HepG2 (cell line): ENCODE data around the gene SLIT1. TPM values are rescaled to one million over a fixed set of nuclear protein-coding genes. Genes with fewer than 3 reads are reported as not detected.
A peak's percentile ranks its signal among the peaks of the same experiment; 100 is the strongest.

ENCODE experiments used
- ATAC-seq: fragments of 200-7000 bp; cut with Tn5 transposase; 3 replicates; pipeline ENCODE4 v1.9.1; 2020; ENCODE audit warnings: mild to moderate bottlenecking, moderate library complexity
- BruUV-seq: library from RNA; stranded (reverse); fragments of 400-500 nt; replicated peaks from 2 replicates; lab custom pipeline; 2021; lab: Mats Ljungman, UMichigan
- CTCF ChIA-PET: fragments of 300-600 bp; formaldehyde crosslinking; extraction: SDS; loops from one replicate; lab custom pipeline; 2021; ENCODE audit warnings: low total read pairs, inconsistent platforms, low intra/inter-chr PET ratio; lab: Yijun Ruan, JAX
- POLR2A ChIA-PET: fragments of 350-600 bp; sonication (Branson Sonifier 250); formaldehyde crosslinking; loops from one replicate; lab custom pipeline; 2020; ENCODE audit warnings: antibody characterized with exemption, inconsistent platforms; lab: Yijun Ruan, JAX
- DNase-seq: peaks from one replicate; pipeline ENCODE4 v3.0.0-alpha.2; 2015; ENCODE audit warnings: low spot score
- FAIRE-seq: peaks from 3 replicates; lab custom pipeline; 2011; peaks lifted over from hg19 to GRCh38; lab: Jason Lieb, UNC
- H2AFZ ChIP-seq: one replicate; pipeline ENCODE4 v1.6.1; 2011; ENCODE audit warnings: low read length, inconsistent platforms
- H3K27ac ChIP-seq: fragments of 300-600 bp; 3 replicates; pipeline ENCODE4 v1.8.0; 2011; ENCODE audit warnings: mixed run types, mild to moderate bottlenecking, mixed read lengths, low read length, inconsistent platforms; ENCODE audit not compliant: insufficient read depth; ENCODE audit errors: extremely low read length
- H3K27me3 ChIP-seq, 2 experiments: fragments of 200-600 bp in 1 of 2; 2 replicates in 1 of 2; 3 replicates in 1 of 2; pipeline versions ENCODE4 v1.6.0 to v1.8.0; 2011; ENCODE audit warnings: low read length in 2 of 2, mild to moderate bottlenecking in 2 of 2, moderate library complexity in 2 of 2, inconsistent platforms in 1 of 2; ENCODE audit not compliant: insufficient read depth in 2 of 2, control insufficient read depth in 1 of 2
- H3K36me3 ChIP-seq, 2 experiments: fragments of 200-600 bp in 1 of 2; replicated peaks in 1 of 2; 2 replicates in 1 of 2; 3 replicates in 1 of 2; pipeline versions ENCODE4 v1.5.1 to v1.8.0; 2011; ENCODE audit warnings: low read length in 2 of 2, inconsistent platforms in 1 of 2; ENCODE audit not compliant: insufficient read depth in 2 of 2, control insufficient read depth in 1 of 2
- H3K4me1 ChIP-seq: 2 replicates; pipeline ENCODE4 v1.5.1; 2012; ENCODE audit warnings: low read length, inconsistent platforms; ENCODE audit not compliant: insufficient read depth
- H3K4me2 ChIP-seq: 2 replicates; pipeline ENCODE4 v1.6.0; 2011; ENCODE audit warnings: low read depth, low read length, inconsistent platforms
- H3K4me3 ChIP-seq, 3 experiments: fragments of 200-600 bp in 1 of 3; sonication (generic), shearing (Covaris generic) in 1 of 3; replicated peaks in 1 of 3; 2 replicates each; pipeline ENCODE4 v1.5.1; 2011 to 2016; ENCODE audit warnings: low read length in 3 of 3, inconsistent platforms in 2 of 3, low read depth in 2 of 3, mild to moderate bottlenecking in 2 of 3, control low read depth in 1 of 3, mixed read lengths in 1 of 3; ENCODE audit not compliant: insufficient read depth in 1 of 3
- H3K79me2 ChIP-seq: one replicate; pipeline ENCODE4 v1.6.1; 2011; ENCODE audit warnings: low read length, inconsistent platforms; ENCODE audit not compliant: insufficient read depth
- H3K9ac ChIP-seq: 2 replicates; pipeline ENCODE4 v1.6.0; 2011; ENCODE audit warnings: mild to moderate bottlenecking, low read depth, low read length, inconsistent platforms; ENCODE audit not compliant: insufficient read depth
- H3K9me3 ChIP-seq: 2 replicates; pipeline ENCODE4 v1.5.1; 2012; ENCODE audit warnings: mild to moderate bottlenecking, low read length
- H4K20me1 ChIP-seq: 2 replicates; pipeline ENCODE4 v1.6.0; 2011; ENCODE audit warnings: inconsistent platforms, mild to moderate bottlenecking, low read length, moderate library complexity; ENCODE audit not compliant: insufficient read depth
- ARNTL ChIP-seq: sonication (generic); formaldehyde crosslinking; IDR thresholded peaks from 2 replicates; pipeline ENCODE4 v1.4.0; 2020; ENCODE audit warnings: mild to moderate bottlenecking, missing genetic modification reagents
- KLF13 ChIP-seq: sonication (generic); formaldehyde crosslinking; IDR thresholded peaks from 2 replicates; pipeline ENCODE4 v1.4.0; 2020; ENCODE audit warnings: mild to moderate bottlenecking, missing genetic modification reagents
- MAX ChIP-seq: IDR thresholded peaks from 2 replicates; pipeline ENCODE4 v1.6.1; 2012; ENCODE audit warnings: inconsistent platforms
- MXD4 ChIP-seq: IDR thresholded peaks from 2 replicates; pipeline ENCODE4 v1.6.1; 2016; ENCODE audit warnings: mild to moderate bottlenecking, missing biosample characterization, missing genetic modification reagents
- NFYC ChIP-seq: IDR thresholded peaks from 2 replicates; pipeline ENCODE4 v1.6.1; 2016; ENCODE audit warnings: missing genetic modification reagents, missing compliant biosample characterization
- RFX3 ChIP-seq: IDR thresholded peaks from 2 replicates; pipeline ENCODE4 v1.6.1; 2016; ENCODE audit warnings: missing biosample characterization, missing genetic modification reagents
- ZNF441 ChIP-seq: sonication (generic); formaldehyde crosslinking; IDR thresholded peaks from 2 replicates; pipeline ENCODE4 v1.7.0; 2021; ENCODE audit warnings: missing genetic modification reagents, borderline replicate concordance
- ZNF484 ChIP-seq: sonication (generic); formaldehyde crosslinking; IDR thresholded peaks from 2 replicates; pipeline ENCODE4 v1.5.1; 2020; ENCODE audit warnings: mild to moderate bottlenecking, low read depth, missing genetic modification reagents, borderline replicate concordance
- ZNF678 ChIP-seq: sonication (generic); formaldehyde crosslinking; IDR thresholded peaks from 2 replicates; pipeline ENCODE4 v1.4.0; 2020; ENCODE audit warnings: mild to moderate bottlenecking, missing genetic modification reagents
- ZSCAN9 ChIP-seq: IDR thresholded peaks from 2 replicates; pipeline ENCODE4 v1.6.1; 2016; ENCODE audit warnings: borderline replicate concordance
- ZXDC ChIP-seq: sonication (generic); formaldehyde crosslinking; IDR thresholded peaks from 2 replicates; pipeline ENCODE4 v1.5.0; 2020; ENCODE audit warnings: mild to moderate bottlenecking, missing genetic modification reagents
- WGBS: methylation state at CpG from one replicate; pipeline ENCODE4 v1.1.6; 2017; ENCODE audit warnings: low lambda C conversion rate; 5-methylcytosine and 5-hydroxymethylcytosine counted together
- in situ Hi-C: cut with HindIII; loops from 2 replicates; pipeline ENCODE4 v1.10.0; 2017; ENCODE audit warnings: low pct_unique_long_range_greater_than_20kb; ENCODE audit not compliant: extremely low pct_ligation_motif_present
- intact Hi-C: fragments of 100-400 bp; cut with micrococcal nuclease; formaldehyde crosslinking; loops from one replicate; pipeline ENCODE4 v1.10.0; 2022; ENCODE audit not compliant: unreplicated experiment
- polyA plus RNA-seq, 8 experiments: library from polyadenylated mRNA; depleted of rRNA in 3 of 8; stranded (reverse) in 7 of 8; unstranded in 1 of 8; fragments of >200 nt; fragmentation: Illumina TruSeq in 4 of 8; extraction: Trizol in 4 of 8; gene quantifications; 2 replicates each; pipeline versions ENCODE4 v1.2.1 to v1.2.3, GENCODE V29; 2011 to 2016; ENCODE audit warnings: low read depth in 4 of 8, missing spikeins in 1 of 8, mixed read lengths in 1 of 8; ENCODE audit not compliant: insufficient read depth in 1 of 8
- total RNA-seq, 5 experiments: library from RNA; depleted of rRNA; stranded (reverse); fragments of >200 nt; fragmentation: Illumina TruSeq; extraction: Trizol; gene quantifications; 2 replicates each; pipeline ENCODE4 v1.2.3, GENCODE V29; 2016; ENCODE audit warnings: low read depth in 1 of 5
- TF ChIP-seq, protein P1 (sequence below): IDR thresholded peaks from 2 replicates; pipeline ENCODE4 v1.6.1; 2018; ENCODE audit warnings: missing genetic modification reagents, mild to moderate bottlenecking, missing compliant biosample characterization

The SLIT1 gene
- total and polyA plus RNA-seq, 2 of the 13 experiments (the other 11 are each of a cell fraction or from before 2014, with no cell fraction given) = 0.09 to 0.33 TPM

DNA sequence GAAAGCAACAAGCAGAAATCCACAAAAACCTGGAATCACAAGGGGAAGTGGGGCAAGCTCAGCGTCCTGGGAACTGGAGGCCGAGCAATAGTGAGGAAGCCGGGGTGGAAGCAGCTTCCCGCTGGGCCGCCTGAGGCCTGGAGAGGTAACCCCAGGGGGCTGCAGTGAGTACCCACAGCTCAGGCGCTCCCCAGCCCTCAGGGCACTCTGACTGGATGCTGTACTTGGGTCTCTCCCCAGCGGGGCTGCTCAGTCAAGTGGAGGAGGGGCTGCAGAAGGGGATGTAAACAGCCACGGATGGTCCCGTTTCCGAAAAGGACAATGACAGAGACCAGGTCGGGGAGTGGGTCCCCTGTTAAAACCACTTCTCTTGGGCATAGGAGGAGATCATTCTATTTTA lies 50.3 kb downstream of the SLIT1 start:
- no peak for FAIRE-seq
- no peak for DNase-seq
- intact Hi-C loops = loop anchor here (10.0 kb wide), 1 partner anchor 49 kb away; the partner anchor contains the start of gene SLIT1
- no peak overlapping the region for H3K4me2 ChIP-seq
- H3K9me3 ChIP-seq = no peaks in the 10 kb centered on the region
- no peaks in the 10 kb centered on the region for H3K79me2 ChIP-seq
- H4K20me1 ChIP-seq = no peaks in the 10 kb centered on the region
- peaks cover 2 to 39% of the 10 kb centered on the region in 2 experiments; a peak in 3 of 5 replicates for H3K27me3 ChIP-seq
- no peak overlapping the region for H3K27ac ChIP-seq
- H3K9ac ChIP-seq = no peak overlapping the region
- POLR2A ChIA-PET = no interaction called here
- no peak overlapping the region for H2AFZ ChIP-seq
- no peak for TF ChIP-seq KLF13 (CRISPR knock-in tag)
- no peak for TF ChIP-seq ZNF441
- no peak for TF ChIP-seq ZNF484 (CRISPR knock-in tag)
- TF ChIP-seq NFYC (CRISPR knock-in tag) = no peak
- TF ChIP-seq ARNTL (CRISPR knock-in tag) = no peak
- WGBS = 72% methylated on average over 11 of the region's 11 CpGs
- BruUV-seq = no TSS peak
- CTCF ChIA-PET = no interaction called here
- H3K36me3 ChIP-seq = no peaks in the 10 kb centered on the region
- peaks cover 67% of the 10 kb centered on the region for H3K4me1 ChIP-seq
- no peak for ATAC-seq
- H3K4me3 ChIP-seq = no peak overlapping the region
- in situ Hi-C loops = no loop called here

DNA sequence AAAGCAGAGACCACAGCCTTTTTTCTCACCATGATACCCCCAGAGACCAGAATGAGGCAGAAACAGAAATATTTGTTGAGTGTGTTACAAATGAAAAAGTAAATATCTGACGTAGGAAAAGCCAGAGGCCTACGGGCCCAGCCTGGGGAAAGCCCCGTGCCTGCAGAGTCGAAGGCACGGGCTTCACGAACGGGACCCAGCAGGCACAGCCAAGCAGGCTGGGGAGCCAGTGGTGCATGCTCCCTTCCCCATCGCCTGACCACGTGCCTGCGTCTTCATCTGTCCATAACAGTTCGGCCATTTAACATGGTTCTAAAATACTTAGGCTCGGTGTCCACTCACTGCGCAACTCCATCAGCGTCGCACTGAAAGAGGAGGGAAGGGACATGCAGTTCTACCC lies 50.8 kb downstream of the SLIT1 start:
- BruUV-seq = no TSS peak
- FAIRE-seq = no peak
- TF ChIP-seq, protein P1, sequence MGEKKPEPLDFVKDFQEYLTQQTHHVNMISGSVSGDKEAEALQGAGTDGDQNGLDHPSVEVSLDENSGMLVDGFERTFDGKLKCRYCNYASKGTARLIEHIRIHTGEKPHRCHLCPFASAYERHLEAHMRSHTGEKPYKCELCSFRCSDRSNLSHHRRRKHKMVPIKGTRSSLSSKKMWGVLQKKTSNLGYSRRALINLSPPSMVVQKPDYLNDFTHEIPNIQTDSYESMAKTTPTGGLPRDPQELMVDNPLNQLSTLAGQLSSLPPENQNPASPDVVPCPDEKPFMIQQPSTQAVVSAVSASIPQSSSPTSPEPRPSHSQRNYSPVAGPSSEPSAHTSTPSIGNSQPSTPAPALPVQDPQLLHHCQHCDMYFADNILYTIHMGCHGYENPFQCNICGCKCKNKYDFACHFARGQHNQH (CRISPR knock-in tag) = no peak
- TF ChIP-seq MAX (peak; percentile 58), ZXDC (CRISPR knock-in tag) (no peak), ZSCAN9 (CRISPR knock-in tag) (no peak), RFX3 (CRISPR knock-in tag) (no peak), ZNF678 (CRISPR knock-in tag) (no peak), MXD4 (CRISPR knock-in tag) (no peak)

More for the DNA sequence above, 50.8 kb downstream of the SLIT1 start:
- H3K79me2 ChIP-seq = no peaks in the 10 kb centered on the region
- H3K4me2 ChIP-seq = no peak overlapping the region
- no peak for ATAC-seq
- WGBS = 48% methylated on average over 15 of the region's 15 CpGs
- H3K9me3 ChIP-seq = no peaks in the 10 kb centered on the region
- ChIA-PET CTCF (no interaction called here), POLR2A (no interaction called here)
- H3K4me3 ChIP-seq = no peak overlapping the region
- no peak overlapping the region for H3K9ac ChIP-seq
- peaks cover 2 to 43% of the 10 kb centered on the region in 2 experiments; a peak in 4 of 5 replicates for H3K27me3 ChIP-seq
- no peak overlapping the region for H2AFZ ChIP-seq
- H3K27ac ChIP-seq = no peak overlapping the region
- DNase-seq = no peak
- H4K20me1 ChIP-seq = no peaks in the 10 kb centered on the region
- in situ Hi-C loops (no loop called here), intact Hi-C loops (loop anchor here (10.0 kb wide), 1 partner anchor 50 kb away; the partner anchor contains the start of gene SLIT1)
- no peaks in the 10 kb centered on the region for H3K36me3 ChIP-seq
- peaks cover 62% of the 10 kb centered on the region for H3K4me1 ChIP-seq
